ENCODE measurements around the gene GNL3L. TPM values are rescaled to one million over a fixed set of nuclear protein-coding genes. Genes with fewer than 3 reads are reported as not detected.

The GNL3L gene
- total and polyA plus RNA-seq, 9 of the 15 experiments (the other 6 are each of a cell fraction or from before 2014, with no cell fraction given): 11.5 to 81.7 (median 37.6) TPM

DNA sequence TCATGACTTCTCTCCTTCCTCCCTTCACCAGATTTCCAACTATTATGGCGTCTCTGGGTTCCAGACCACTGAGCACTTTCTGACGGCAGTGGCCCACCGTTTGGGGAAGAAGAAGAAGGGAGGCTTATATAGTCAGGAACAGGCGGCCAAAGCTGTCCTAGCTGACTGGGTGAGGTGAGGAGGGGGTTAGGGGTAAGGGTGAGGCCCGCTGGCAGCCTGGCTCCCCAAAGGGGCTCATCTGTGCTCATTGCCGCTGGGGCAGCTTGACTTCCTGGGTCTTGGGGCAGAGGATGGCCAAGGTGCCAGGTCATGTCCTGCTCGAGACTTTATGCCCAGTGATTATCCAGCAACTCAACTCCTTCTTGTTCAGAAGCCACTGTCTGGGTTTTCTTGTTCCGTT is 21.8 kb downstream of the GNL3L start:
- WGBS (ENCODE audit: insufficient coverage, low coverage, missing lambda C conversion rate): 83% methylated on average over 1 of the region's 8 CpGs
- H3K27me3 ChIP-seq (ENCODE audit: control insufficient read depth in 2 of 2, insufficient read depth in 2 of 2, low read length in 2 of 2): no peaks in the 10 kb centered on the region
- H3K4me2 ChIP-seq (ENCODE audit: insufficient read depth, low read length): no peak overlapping the region
- no peaks in the 10 kb centered on the region for H3K4me1 ChIP-seq (replicated peaks in 1 of 2; ENCODE audit: control insufficient read depth in 2 of 2, insufficient read depth in 2 of 2, low read length in 2 of 2)
- H2AFZ ChIP-seq (ENCODE audit: low read depth, low read length): no peak overlapping the region
- H3K27ac ChIP-seq (ENCODE audit: extremely low read depth, low read depth, low read length): no peak overlapping the region
- ATAC-seq (no peak), DNase-seq (ENCODE audit: extremely low read depth in 1 of 4, low spot score in 3 of 4) (no peak), FAIRE-seq (no peak)
- H3K4me3 ChIP-seq: no peak overlapping the region
- H3K9me3 ChIP-seq (replicated peaks; ENCODE audit: control insufficient read depth, insufficient read depth, low read depth, low read length): no peaks in the 10 kb centered on the region
- TF ChIP-seq ZNF551 (CRISPR knock-in tag; IDR thresholded peaks at IDR 0.05) (no peak), THRAP3 (IDR thresholded peaks at IDR 0.05; ENCODE audit: borderline replicate concordance) (no peak), HMG20B (CRISPR knock-in tag; IDR thresholded peaks at IDR 0.05) (no peak), CBX5 (IDR thresholded peaks at IDR 0.05; ENCODE audit: borderline replicate concordance, low read depth) (no peak)
- TF ChIP-seq, protein P1, sequence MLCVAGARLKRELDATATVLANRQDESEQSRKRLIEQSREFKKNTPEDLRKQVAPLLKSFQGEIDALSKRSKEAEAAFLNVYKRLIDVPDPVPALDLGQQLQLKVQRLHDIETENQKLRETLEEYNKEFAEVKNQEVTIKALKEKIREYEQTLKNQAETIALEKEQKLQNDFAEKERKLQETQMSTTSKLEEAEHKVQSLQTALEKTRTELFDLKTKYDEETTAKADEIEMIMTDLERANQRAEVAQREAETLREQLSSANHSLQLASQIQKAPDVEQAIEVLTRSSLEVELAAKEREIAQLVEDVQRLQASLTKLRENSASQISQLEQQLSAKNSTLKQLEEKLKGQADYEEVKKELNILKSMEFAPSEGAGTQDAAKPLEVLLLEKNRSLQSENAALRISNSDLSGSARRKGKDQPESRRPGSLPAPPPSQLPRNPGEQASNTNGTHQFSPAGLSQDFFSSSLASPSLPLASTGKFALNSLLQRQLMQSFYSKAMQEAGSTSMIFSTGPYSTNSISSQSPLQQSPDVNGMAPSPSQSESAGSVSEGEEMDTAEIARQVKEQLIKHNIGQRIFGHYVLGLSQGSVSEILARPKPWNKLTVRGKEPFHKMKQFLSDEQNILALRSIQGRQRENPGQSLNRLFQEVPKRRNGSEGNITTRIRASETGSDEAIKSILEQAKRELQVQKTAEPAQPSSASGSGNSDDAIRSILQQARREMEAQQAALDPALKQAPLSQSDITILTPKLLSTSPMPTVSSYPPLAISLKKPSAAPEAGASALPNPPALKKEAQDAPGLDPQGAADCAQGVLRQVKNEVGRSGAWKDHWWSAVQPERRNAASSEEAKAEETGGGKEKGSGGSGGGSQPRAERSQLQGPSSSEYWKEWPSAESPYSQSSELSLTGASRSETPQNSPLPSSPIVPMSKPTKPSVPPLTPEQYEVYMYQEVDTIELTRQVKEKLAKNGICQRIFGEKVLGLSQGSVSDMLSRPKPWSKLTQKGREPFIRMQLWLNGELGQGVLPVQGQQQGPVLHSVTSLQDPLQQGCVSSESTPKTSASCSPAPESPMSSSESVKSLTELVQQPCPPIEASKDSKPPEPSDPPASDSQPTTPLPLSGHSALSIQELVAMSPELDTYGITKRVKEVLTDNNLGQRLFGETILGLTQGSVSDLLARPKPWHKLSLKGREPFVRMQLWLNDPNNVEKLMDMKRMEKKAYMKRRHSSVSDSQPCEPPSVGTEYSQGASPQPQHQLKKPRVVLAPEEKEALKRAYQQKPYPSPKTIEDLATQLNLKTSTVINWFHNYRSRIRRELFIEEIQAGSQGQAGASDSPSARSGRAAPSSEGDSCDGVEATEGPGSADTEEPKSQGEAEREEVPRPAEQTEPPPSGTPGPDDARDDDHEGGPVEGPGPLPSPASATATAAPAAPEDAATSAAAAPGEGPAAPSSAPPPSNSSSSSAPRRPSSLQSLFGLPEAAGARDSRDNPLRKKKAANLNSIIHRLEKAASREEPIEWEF (CRISPR knock-in tag; IDR thresholded peaks at IDR 0.05): no peak
- TF ChIP-seq, protein P2, sequence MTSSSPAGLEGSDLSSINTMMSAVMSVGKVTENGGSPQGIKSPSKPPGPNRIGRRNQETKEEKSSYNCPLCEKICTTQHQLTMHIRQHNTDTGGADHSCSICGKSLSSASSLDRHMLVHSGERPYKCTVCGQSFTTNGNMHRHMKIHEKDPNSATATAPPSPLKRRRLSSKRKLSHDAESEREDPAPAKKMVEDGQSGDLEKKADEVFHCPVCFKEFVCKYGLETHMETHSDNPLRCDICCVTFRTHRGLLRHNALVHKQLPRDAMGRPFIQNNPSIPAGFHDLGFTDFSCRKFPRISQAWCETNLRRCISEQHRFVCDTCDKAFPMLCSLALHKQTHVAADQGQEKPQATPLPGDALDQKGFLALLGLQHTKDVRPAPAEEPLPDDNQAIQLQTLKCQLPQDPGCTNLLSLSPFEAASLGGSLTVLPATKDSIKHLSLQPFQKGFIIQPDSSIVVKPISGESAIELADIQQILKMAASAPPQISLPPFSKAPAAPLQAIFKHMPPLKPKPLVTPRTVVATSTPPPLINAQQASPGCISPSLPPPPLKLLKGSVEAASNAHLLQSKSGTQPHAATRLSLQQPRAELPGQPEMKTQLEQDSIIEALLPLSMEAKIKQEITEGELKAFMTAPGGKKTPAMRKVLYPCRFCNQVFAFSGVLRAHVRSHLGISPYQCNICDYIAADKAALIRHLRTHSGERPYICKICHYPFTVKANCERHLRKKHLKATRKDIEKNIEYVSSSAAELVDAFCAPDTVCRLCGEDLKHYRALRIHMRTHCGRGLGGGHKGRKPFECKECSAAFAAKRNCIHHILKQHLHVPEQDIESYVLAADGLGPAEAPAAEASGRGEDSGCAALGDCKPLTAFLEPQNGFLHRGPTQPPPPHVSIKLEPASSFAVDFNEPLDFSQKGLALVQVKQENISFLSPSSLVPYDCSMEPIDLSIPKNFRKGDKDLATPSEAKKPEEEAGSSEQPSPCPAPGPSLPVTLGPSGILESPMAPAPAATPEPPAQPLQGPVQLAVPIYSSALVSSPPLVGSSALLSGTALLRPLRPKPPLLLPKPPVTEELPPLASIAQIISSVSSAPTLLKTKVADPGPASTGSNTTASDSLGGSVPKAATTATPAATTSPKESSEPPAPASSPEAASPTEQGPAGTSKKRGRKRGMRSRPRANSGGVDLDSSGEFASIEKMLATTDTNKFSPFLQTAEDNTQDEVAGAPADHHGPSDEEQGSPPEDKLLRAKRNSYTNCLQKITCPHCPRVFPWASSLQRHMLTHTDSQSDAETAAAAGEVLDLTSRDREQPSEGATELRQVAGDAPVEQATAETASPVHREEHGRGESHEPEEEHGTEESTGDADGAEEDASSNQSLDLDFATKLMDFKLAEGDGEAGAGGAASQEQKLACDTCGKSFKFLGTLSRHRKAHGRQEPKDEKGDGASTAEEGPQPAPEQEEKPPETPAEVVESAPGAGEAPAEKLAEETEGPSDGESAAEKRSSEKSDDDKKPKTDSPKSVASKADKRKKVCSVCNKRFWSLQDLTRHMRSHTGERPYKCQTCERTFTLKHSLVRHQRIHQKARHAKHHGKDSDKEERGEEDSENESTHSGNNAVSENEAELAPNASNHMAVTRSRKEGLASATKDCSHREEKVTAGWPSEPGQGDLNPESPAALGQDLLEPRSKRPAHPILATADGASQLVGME (CRISPR knock-in tag; IDR thresholded peaks at IDR 0.05): no peak
- BruUV-seq (replicated peaks): no TSS peak
- no peak overlapping the region for H3K9ac ChIP-seq (ENCODE audit: insufficient read depth in 1 of 2, low read depth in 2 of 2, low read length in 2 of 2)
- no peaks in the 10 kb centered on the region for H3K9me1 ChIP-seq (ENCODE audit: control insufficient read depth, insufficient read depth, low read length)
- H3K36me3 ChIP-seq (ENCODE audit: control insufficient read depth, insufficient read depth, low read length): peaks cover 87% of the 10 kb centered on the region; the same call in 2 of the 3 replicates
- ChIA-PET CTCF (ENCODE audit: low intra/inter-chr PET ratio) (no interaction called here), POLR2A (no interaction called here)
- no peaks in the 10 kb centered on the region for H4K20me1 ChIP-seq (replicated peaks; ENCODE audit: control insufficient read depth, insufficient read depth, low read length)
- in situ Hi-C loops (cut with MboI) (no loop called here), intact Hi-C loops (cut with micrococcal nuclease) (no loop called here)
- no peaks in the 10 kb centered on the region for H3K79me2 ChIP-seq (ENCODE audit: control insufficient read depth, insufficient read depth, low read length)
